ENCODE results near the gene PRKCA. TPM values are rescaled to one million over a fixed set of nuclear protein-coding genes. Genes with fewer than 3 reads are reported as not detected.
A peak's percentile ranks its signal among the peaks of the same experiment; 100 is the strongest.

PRKCA gene
- total and polyA plus RNA-seq, 2 of the 13 experiments (the other 11 are each of a cell fraction or from before 2014, with no cell fraction given): 18.5 to 21.5 TPM

DNA sequence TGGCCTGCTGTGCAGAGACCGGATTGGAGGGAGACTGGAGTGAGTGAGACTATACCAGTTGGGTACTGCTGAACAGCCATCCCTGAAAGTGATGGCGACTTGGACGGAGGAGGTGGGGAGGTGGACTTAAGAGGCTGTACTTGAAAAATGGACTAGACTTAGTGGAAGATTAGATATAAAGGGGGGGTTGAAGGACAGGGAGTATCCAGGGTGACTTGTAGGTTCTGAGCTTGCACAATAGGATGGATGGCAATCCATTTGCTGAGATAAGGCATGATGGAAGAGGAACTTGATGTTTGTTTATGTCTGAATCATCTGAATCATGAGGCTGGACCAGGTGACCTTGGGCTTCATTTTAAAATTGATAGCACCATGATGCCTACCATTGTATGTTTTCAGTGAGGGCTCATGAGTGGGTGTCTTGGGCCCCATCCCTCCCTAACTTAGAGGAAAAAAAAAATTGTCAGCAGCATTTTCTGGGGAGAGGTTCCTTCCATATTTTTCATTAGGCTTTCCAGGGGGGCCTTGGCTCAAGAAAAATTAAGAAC lies 41.2 kb downstream of the PRKCA start (continued):
- TF ChIP-seq, protein P1, sequence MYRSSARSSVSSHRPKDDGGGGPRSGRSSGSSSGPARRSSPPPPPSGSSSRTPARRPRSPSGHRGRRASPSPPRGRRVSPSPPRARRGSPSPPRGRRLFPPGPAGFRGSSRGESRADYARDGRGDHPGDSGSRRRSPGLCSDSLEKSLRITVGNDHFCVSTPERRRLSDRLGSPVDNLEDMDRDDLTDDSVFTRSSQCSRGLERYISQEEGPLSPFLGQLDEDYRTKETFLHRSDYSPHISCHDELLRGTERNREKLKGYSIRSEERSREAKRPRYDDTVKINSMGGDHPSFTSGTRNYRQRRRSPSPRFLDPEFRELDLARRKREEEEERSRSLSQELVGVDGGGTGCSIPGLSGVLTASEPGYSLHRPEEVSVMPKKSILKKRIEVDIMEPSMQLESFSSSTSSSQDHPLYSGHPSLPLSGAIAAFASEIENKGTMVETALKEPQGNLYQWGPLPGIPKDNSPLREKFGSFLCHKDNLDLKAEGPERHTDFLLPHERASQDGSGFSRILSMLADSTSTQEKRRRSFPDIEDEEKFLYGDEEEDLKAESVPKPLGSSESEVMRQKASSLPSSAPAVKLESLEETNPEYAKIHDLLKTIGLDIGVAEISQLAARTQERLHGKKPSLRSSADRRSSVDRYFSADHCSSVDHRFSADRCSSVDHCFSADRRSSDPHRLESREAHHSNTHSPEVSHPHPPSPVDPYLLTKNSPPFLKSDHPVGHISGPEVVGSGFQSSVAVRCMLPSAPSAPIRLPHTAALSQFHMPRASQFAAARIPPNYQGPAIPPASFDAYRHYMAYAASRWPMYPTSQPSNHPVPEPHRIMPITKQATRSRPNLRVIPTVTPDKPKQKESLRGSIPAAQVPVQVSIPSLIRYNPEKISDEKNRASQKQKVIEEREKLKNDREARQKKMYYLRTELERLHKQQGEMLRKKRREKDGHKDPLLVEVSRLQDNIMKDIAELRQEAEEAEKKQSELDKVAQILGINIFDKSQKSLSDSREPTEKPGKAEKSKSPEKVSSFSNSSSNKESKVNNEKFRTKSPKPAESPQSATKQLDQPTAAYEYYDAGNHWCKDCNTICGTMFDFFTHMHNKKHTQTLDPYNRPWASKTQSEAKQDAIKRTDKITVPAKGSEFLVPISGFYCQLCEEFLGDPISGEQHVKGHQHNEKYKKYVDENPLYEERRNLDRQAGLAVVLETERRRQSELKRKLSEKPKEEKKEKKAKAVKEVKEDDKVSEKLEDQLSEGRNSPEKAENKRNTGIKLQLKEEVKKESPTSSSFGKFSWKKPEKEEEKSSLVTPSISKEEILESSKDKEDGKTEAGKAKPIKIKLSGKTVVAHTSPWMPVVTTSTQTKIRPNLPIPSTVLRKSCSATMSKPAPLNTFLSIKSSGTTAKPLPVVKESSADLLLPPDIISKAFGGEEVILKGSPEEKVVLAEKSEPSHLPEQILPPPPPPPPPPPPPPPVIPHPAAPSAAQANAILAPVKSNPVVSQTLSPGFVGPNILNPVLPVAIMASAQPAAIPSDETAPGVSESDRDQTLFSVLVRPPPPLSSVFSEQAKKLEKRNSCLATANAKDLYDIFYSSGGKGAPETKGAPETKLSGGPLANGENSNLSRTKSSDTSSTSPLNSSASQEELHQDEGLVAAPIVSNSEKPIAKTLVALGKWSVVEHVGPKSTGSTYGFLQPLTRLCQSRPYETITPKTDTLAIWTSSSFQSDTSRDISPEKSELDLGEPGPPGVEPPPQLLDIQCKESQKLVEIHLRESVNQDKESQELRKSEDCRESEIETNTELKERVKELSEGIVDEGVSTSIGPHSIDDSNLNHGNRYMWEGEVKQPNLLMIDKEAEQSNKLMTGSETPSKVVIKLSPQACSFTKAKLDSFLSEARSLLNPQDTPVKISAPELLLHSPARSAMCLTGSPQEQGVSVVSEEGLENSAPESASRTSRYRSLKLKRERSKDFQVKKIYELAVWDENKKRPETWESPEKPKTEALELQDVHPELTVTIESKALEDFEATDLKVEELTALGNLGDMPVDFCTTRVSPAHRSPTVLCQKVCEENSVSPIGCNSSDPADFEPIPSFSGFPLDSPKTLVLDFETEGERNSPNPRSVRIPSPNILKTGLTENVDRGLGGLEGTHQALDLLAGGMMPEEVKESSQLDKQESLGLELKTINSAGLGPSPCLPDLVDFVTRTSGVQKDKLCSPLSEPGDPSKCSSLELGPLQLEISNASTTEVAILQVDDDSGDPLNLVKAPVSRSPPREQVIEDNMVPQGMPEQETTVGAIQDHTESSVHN (CRISPR knock-in tag; IDR thresholded peaks at IDR 0.05): no peak
- TF ChIP-seq ZNF7 (CRISPR knock-in tag; IDR thresholded peaks at IDR 0.05) (no peak), RFX5 (IDR thresholded peaks at IDR 0.05; ENCODE audit: low read depth, low read length) (no peak), HNF4G (IDR thresholded peaks at IDR 0.05; ENCODE audit: borderline replicate concordance, low read depth, low read length) (no peak), HNF4G (CRISPR knock-in tag; IDR thresholded peaks at IDR 0.05; ENCODE audit: borderline replicate concordance, low read depth) (no peak), RERE (CRISPR knock-in tag; IDR thresholded peaks at IDR 0.05; ENCODE audit: low read depth) (no peak), FOXP4 (CRISPR knock-in tag; IDR thresholded peaks at IDR 0.05) (peak; percentile 24; the same call in 1 of the 2 replicates), ZNF343 (CRISPR knock-in tag; IDR thresholded peaks at IDR 0.05) (no peak), MLXIP (CRISPR knock-in tag; IDR thresholded peaks at IDR 0.05; ENCODE audit: borderline replicate concordance) (no peak)

Measured in HepG2 (cell line).